K562 (cell line): ENCODE measurements around the gene AGK. TPM values are rescaled to one million over a fixed set of nuclear protein-coding genes. Genes with fewer than 3 reads are reported as not detected.

ENCODE experiments used
- ATF6 ChIP-seq: sonication (generic); formaldehyde crosslinking; IDR thresholded peaks from 2 replicates; pipeline ENCODE4 v1.4.0; 2020; ENCODE audit warnings: mild to moderate bottlenecking, missing genetic modification reagents
- CEBPG ChIP-seq, 3 experiments: fragments of 200-800 bp in 1 of 3; sonication (Bioruptor generic) in 1 of 3; sonication (generic) in 1 of 3; formaldehyde crosslinking in 1 of 3; IDR thresholded peaks in 2 of 3; conservative IDR thresholded peaks in 1 of 3; 2 replicates each; pipeline versions ENCODE4 v1.6.1 to v1.8.0; 2016 to 2022; ENCODE audit warnings: missing compliant biosample characterization in 2 of 3, missing genetic modification characterization in 2 of 3, mild to moderate bottlenecking in 1 of 3, missing genetic modification reagents in 1 of 3
- CTBP1 ChIP-seq: fragments of 450-650 bp; IDR thresholded peaks from 2 replicates; pipeline ENCODE4 v1.6.1; 2016; ENCODE audit warnings: borderline replicate concordance
- HNRNPUL1 ChIP-seq: fragments of 200-400 bp; formaldehyde crosslinking; IDR thresholded peaks from 2 replicates; pipeline ENCODE4 v1.6.1; 2017; ENCODE audit warnings: low read length
- MYBL2 ChIP-seq, 2 experiments: fragments of 450-650 bp in 1 of 2; sonication (generic) in 1 of 2; formaldehyde crosslinking in 1 of 2; IDR thresholded peaks; 2 replicates each; pipeline versions ENCODE4 v1.6.1 to v1.8.1; 2017 to 2022; ENCODE audit warnings: borderline replicate concordance in 1 of 2, inconsistent platforms in 1 of 2, low read depth in 1 of 2, mild to moderate bottlenecking in 1 of 2, missing genetic modification reagents in 1 of 2, moderate library complexity in 1 of 2
- RBM39 ChIP-seq: fragments of 200-400 bp; formaldehyde crosslinking; optimal IDR thresholded peaks from 2 replicates; pipeline ENCODE3; 2018; ENCODE audit warnings: low read depth, low read length
- SIN3B ChIP-seq: fragments of 450-650 bp; IDR thresholded peaks from 2 replicates; pipeline ENCODE4 v1.6.1; 2017; ENCODE audit warnings: low read depth, mild to moderate bottlenecking, moderate library complexity
- SIX5 ChIP-seq, 2 experiments: IDR thresholded peaks; 2 replicates each; pipeline ENCODE4 v1.6.1; 2011; ENCODE audit warnings: low read length in 2 of 2, borderline replicate concordance in 1 of 2, low read depth in 1 of 2, mild to moderate bottlenecking in 1 of 2, moderate library complexity in 1 of 2; ENCODE audit not compliant: insufficient read depth in 1 of 2
- SRSF1 ChIP-seq: fragments of 200-400 bp; formaldehyde crosslinking; IDR thresholded peaks from 2 replicates; pipeline ENCODE4 v1.6.1; 2017; ENCODE audit warnings: mild to moderate bottlenecking, low read depth, low read length, moderate library complexity
- polyA plus RNA-seq, 8 experiments: library from polyadenylated mRNA; depleted of rRNA in 4 of 8; stranded (reverse) in 5 of 8; unstranded in 3 of 8; fragments of >200 nt; fragmentation: Nextera tagmentation in 2 of 8; fragmentation: Illumina TruSeq in 1 of 8; extraction: Ambion mirVana in 2 of 8; extraction: Trizol in 1 of 8; gene quantifications; 2 replicates each; pipeline versions ENCODE4 v1.2.1 to v1.2.3, GENCODE V29; 2011 to 2014; ENCODE audit warnings: inconsistent platforms in 1 of 8, missing spikeins in 1 of 8
- total RNA-seq, 7 experiments: library from RNA; depleted of rRNA in 6 of 7; stranded (reverse); fragments of >200 nt in 6 of 7; fragmentation: Illumina TruSeq in 2 of 7; extraction: Trizol in 2 of 7; gene quantifications; 2 replicates each; pipeline versions ENCODE4 v1.2.1 to v1.2.3, GENCODE V29; 2011 to 2021; ENCODE audit warnings: low replicate concordance in 1 of 7
- TF ChIP-seq, protein P1 (sequence below): sonication (generic); formaldehyde crosslinking; IDR thresholded peaks from 2 replicates; pipeline ENCODE4 v1.8.0; 2023; ENCODE audit warnings: missing genetic modification reagents, mild to moderate bottlenecking, borderline replicate concordance
- TF ChIP-seq, protein P2 (sequence below): sonication (generic); formaldehyde crosslinking; IDR thresholded peaks from 2 replicates; pipeline ENCODE4 v1.8.0; 2022; ENCODE audit warnings: mild to moderate bottlenecking, missing genetic modification reagents
- TF ChIP-seq, protein P3 (sequence below): fragments of 250-450 bp; sonication (Bioruptor Pico); IDR thresholded peaks from 2 replicates; pipeline ENCODE4 v1.5.0; 2021

Gene AGK
- total and polyA plus RNA-seq, 9 of the 15 experiments (the other 6 are each of a cell fraction or from before 2014, with no cell fraction given) = 50.7 to 128 (median 71.8) TPM

- TF ChIP-seq, protein P1, sequence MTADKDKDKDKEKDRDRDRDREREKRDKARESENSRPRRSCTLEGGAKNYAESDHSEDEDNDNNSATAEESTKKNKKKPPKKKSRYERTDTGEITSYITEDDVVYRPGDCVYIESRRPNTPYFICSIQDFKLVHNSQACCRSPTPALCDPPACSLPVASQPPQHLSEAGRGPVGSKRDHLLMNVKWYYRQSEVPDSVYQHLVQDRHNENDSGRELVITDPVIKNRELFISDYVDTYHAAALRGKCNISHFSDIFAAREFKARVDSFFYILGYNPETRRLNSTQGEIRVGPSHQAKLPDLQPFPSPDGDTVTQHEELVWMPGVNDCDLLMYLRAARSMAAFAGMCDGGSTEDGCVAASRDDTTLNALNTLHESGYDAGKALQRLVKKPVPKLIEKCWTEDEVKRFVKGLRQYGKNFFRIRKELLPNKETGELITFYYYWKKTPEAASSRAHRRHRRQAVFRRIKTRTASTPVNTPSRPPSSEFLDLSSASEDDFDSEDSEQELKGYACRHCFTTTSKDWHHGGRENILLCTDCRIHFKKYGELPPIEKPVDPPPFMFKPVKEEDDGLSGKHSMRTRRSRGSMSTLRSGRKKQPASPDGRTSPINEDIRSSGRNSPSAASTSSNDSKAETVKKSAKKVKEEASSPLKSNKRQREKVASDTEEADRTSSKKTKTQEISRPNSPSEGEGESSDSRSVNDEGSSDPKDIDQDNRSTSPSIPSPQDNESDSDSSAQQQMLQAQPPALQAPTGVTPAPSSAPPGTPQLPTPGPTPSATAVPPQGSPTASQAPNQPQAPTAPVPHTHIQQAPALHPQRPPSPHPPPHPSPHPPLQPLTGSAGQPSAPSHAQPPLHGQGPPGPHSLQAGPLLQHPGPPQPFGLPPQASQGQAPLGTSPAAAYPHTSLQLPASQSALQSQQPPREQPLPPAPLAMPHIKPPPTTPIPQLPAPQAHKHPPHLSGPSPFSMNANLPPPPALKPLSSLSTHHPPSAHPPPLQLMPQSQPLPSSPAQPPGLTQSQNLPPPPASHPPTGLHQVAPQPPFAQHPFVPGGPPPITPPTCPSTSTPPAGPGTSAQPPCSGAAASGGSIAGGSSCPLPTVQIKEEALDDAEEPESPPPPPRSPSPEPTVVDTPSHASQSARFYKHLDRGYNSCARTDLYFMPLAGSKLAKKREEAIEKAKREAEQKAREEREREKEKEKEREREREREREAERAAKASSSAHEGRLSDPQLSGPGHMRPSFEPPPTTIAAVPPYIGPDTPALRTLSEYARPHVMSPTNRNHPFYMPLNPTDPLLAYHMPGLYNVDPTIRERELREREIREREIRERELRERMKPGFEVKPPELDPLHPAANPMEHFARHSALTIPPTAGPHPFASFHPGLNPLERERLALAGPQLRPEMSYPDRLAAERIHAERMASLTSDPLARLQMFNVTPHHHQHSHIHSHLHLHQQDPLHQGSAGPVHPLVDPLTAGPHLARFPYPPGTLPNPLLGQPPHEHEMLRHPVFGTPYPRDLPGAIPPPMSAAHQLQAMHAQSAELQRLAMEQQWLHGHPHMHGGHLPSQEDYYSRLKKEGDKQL = no peak
- TF ChIP-seq HNRNPUL1 (no peak), SRSF1 (peak; percentile 71; the same call in 1 of the 2 replicates), MYBL2 (IDR thresholded peaks at IDR 0.05; ENCODE audit: low read depth) (no peak), MYBL2 (CRISPR knock-in tag; IDR thresholded peaks at IDR 0.05; ENCODE audit: borderline replicate concordance) (peak; percentile 31; the same call in 1 of the 2 replicates), ATF6 (peak; percentile 8; the same call in 1 of the 2 replicates), CEBPG (CRISPR knock-in tag; IDR thresholded peaks at IDR 0.05) (peak; percentile 68; the same call in 1 of the 2 replicates), CEBPG (tag; conservative IDR thresholded peaks at IDR 0.05 in 1 of 2, IDR thresholded peaks at IDR 0.05 in 1 of 2) (peak; percentile 70 to 99; a peak in 3 of 4 replicates), RBM39 (no peak), SIX5 (IDR thresholded peaks at IDR 0.05; ENCODE audit: borderline replicate concordance in 1 of 2, insufficient read depth in 1 of 2, low read depth in 1 of 2, low read length in 2 of 2) (peak; percentile 38 to 40; a peak in 3 of 4 replicates), SIN3B (peak; percentile 88), CTBP1 (peak; percentile 95)
- TF ChIP-seq, protein P2, sequence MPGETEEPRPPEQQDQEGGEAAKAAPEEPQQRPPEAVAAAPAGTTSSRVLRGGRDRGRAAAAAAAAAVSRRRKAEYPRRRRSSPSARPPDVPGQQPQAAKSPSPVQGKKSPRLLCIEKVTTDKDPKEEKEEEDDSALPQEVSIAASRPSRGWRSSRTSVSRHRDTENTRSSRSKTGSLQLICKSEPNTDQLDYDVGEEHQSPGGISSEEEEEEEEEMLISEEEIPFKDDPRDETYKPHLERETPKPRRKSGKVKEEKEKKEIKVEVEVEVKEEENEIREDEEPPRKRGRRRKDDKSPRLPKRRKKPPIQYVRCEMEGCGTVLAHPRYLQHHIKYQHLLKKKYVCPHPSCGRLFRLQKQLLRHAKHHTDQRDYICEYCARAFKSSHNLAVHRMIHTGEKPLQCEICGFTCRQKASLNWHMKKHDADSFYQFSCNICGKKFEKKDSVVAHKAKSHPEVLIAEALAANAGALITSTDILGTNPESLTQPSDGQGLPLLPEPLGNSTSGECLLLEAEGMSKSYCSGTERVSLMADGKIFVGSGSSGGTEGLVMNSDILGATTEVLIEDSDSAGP = peak; percentile 75; the same call in 1 of the 2 replicates
- TF ChIP-seq, protein P3, sequence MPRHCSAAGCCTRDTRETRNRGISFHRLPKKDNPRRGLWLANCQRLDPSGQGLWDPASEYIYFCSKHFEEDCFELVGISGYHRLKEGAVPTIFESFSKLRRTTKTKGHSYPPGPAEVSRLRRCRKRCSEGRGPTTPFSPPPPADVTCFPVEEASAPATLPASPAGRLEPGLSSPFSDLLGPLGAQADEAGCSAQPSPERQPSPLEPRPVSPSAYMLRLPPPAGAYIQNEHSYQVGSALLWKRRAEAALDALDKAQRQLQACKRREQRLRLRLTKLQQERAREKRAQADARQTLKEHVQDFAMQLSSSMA (CRISPR knock-in tag) = no peak
These were observed at the start of gene AGK (continued) for GRCh38 chr7:141551094-141551781.
